Right ventricle myocardium superior (tissue), 1 donor: ENCODE data around the gene NAT9. TPM values are rescaled to one million over a fixed set of nuclear protein-coding genes. Genes with fewer than 3 reads are reported as not detected.

Source experiments
- ATAC-seq: fragments of 200-7000 bp; cut with Tn5 transposase; one replicate; pipeline ENCODE4 v1.9.1; 2020; ENCODE audit warnings: mild to moderate bottlenecking; ENCODE audit not compliant: poor library complexity
- DNase-seq: peaks from one replicate; pipeline ENCODE4 v3.0.0-alpha.2; 2020
- intact Hi-C: fragments of 100-400 bp; cut with DNase I; formaldehyde crosslinking; loops from one replicate; pipeline ENCODE4 v1.11.2; 2022
- microRNA-seq: library from miRNA; unstranded; fragments of <30 nt; microRNA quantifications from one replicate; pipeline ENCODE4 v1.2.0, GENCODE V29; 2020
- total RNA-seq: library from RNA; stranded (reverse); fragmentation: NEBNext Ultra II Directional; extraction: Animal tissue kit (Norgen Biotek cat#: 25700); gene quantifications from one replicate; pipeline ENCODE4 v1.2.1, GENCODE V29; 2021
- donor health status: DM: no; HTN: yes; CAD: no; lungs with severe emphysema.

The NAT9 gene
- total RNA-seq, 1 donor from 2014 or later = 18.6 TPM

DNA sequence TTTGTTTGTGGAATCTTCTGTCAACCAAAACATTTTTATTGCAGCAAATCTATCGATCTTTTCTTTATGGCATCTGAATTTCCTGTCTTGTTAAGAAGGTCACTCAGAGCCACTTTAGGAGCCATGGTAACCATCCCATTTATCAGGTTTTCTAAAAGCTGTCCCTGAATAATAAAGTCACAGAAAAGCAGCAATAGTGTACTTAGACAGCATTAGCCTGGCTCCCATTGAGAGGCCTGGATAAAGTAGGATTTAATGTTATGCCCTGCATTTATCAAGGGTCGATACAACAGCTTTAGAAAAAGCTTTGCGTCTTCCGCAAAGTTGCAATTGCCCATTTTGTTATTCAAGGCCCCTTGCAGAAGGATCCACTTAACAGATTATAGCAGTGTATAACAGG lies 53.4 kb downstream of the NAT9 start:
- no peak for ATAC-seq
- intact Hi-C loops = no loop called here
- DNase-seq = no peak

Small RNA genes within 50 kb of the gene (microRNA-seq; reads per million reads assigned to microRNA genes)
- gene MIR3615 = 5.5 reads per million, percentile 15 among the genes with 10 or more reads in this experiment

Other genes starting within 250 kb of the NAT9 start
- gene CD300LB, start 244.9 kb downstream of the NAT9 start, total RNA-seq = 0.16 TPM
- 1.00 TPM for gene CD300C, start 230.2 kb downstream of the NAT9 start, total RNA-seq
- not detected for gene CD300H, start 208.8 kb downstream of the NAT9 start, total RNA-seq
- not detected for gene CD300LD, start 184.1 kb downstream of the NAT9 start, total RNA-seq
- gene CD300E, start 152.6 kb downstream of the NAT9 start, total RNA-seq = 0.38 TPM
- not detected for gene CD300LF, start 63.4 kb downstream of the NAT9 start, total RNA-seq
- gene RAB37, start 39.1 kb downstream of the NAT9 start, total RNA-seq = 4.1 TPM
- 13.7 TPM for gene NHERF1, start 27.7 kb downstream of the NAT9 start, total RNA-seq
- 0.65 TPM for gene GRIN2C, start 83.5 kb upstream of the NAT9 start, total RNA-seq
- gene FDXR, start 96.6 kb upstream of the NAT9 start, total RNA-seq = 4.6 TPM
- gene FADS6, start 117.3 kb upstream of the NAT9 start, total RNA-seq = not detected
- gene USH1G, start 146.9 kb upstream of the NAT9 start, total RNA-seq = not detected
- gene OTOP2, start 147.9 kb upstream of the NAT9 start, total RNA-seq = not detected
- not detected for gene OTOP3, start 159.6 kb upstream of the NAT9 start, total RNA-seq
- 9.0 TPM for gene HID1, start 196.4 kb upstream of the NAT9 start, total RNA-seq
- 18.4 TPM for gene CDR2L, start 211.3 kb upstream of the NAT9 start, total RNA-seq
- 46.6 TPM for gene MRPL58, start 236.3 kb upstream of the NAT9 start, total RNA-seq